Measurements from ENCODE around the gene TSPAN15. TPM values are rescaled to one million over a fixed set of nuclear protein-coding genes. Genes with fewer than 3 reads are reported as not detected.

The TSPAN15 gene
- total RNA-seq, 1 experiment from 2014 or later = 212 TPM

DNA sequence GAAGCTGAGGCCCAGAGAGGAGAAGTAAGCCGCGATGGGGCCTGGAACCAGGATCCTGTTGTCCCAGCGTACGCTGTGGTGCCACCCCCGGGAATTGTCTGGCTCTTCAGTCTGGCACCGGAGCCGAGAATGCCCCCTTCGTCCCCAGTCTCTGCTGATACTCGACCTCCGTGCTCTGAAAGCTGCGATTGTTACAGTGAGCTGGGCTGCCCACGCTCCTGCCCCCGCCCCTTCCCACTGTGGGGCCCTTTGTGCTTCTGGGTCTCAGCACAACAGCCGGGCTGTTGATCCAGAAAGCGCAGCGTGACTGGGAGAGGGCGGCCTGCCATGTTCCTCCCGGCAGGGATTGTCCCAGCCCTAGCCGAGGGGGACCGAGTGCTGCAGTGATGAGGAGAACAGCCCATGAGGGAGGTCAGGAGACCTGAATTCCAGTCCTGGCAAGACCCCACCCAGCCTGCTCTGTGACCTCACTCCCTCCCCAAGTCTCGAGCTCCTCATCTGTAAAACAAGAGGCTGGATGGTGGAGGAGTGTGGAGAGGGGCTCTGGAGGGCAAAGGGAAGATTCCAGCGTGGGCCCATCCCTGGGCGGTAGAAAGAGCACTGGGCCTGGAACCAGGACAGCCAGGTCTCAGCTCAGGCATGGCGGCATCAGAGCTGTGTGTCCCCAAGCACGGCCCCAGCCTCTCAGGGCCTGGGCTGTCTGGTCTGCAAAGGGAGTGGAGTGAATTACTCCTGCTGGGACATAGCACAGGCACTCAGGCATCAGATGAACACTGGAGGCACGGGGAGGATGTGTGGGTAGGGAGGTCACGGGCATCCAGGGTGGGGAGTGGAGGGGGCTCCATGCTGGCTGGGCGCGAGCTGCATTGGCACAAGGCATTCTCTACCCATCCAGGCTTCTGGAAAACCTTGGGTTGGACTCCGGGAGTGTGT, 43.6 kb downstream of the TSPAN15 start:
- ChIA-PET POLR2A (ENCODE audit: unreplicated experiment) (interaction anchor here (0.6 kb wide), 1 partner anchor 48 kb away, joined by 20 read pairs; no protein-coding TSS in a partner anchor), CTCF (no interaction called here)
- no peaks in the 10 kb centered on the region for H3K9me2 ChIP-seq (replicated peaks; ENCODE audit: low read length)
- intact Hi-C loops (cut with micrococcal nuclease) = no loop called here
- H2AFZ ChIP-seq (ENCODE audit: low read length) = no peak overlapping the region
- H3K4me1 ChIP-seq (ENCODE audit: insufficient read depth, low read length) = peaks cover 15% of the 10 kb centered on the region
- no peaks in the 10 kb centered on the region for H3K27me3 ChIP-seq (ENCODE audit: low read length)
- ATAC-seq (no peak), DNase-seq (no peak)
- no TSS peak for BruUV-seq (replicated peaks)
- H3K4me2 ChIP-seq (ENCODE audit: low read length) = no peak overlapping the region
- H3K36me3 ChIP-seq (ENCODE audit: low read depth, low read length) = peaks cover 19% of the 10 kb centered on the region; the same call in 1 of the 2 replicates
- no peak for TF ChIP-seq EZH2phosphoT487 (IDR thresholded peaks at IDR 0.05; ENCODE audit: borderline replicate concordance, low read length)
- TF ChIP-seq, protein P1, sequence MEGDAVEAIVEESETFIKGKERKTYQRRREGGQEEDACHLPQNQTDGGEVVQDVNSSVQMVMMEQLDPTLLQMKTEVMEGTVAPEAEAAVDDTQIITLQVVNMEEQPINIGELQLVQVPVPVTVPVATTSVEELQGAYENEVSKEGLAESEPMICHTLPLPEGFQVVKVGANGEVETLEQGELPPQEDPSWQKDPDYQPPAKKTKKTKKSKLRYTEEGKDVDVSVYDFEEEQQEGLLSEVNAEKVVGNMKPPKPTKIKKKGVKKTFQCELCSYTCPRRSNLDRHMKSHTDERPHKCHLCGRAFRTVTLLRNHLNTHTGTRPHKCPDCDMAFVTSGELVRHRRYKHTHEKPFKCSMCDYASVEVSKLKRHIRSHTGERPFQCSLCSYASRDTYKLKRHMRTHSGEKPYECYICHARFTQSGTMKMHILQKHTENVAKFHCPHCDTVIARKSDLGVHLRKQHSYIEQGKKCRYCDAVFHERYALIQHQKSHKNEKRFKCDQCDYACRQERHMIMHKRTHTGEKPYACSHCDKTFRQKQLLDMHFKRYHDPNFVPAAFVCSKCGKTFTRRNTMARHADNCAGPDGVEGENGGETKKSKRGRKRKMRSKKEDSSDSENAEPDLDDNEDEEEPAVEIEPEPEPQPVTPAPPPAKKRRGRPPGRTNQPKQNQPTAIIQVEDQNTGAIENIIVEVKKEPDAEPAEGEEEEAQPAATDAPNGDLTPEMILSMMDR (conservative IDR thresholded peaks at IDR 0.05; ENCODE audit: low read depth, low read length) = no peak
- TF ChIP-seq EZH2 (IDR thresholded peaks at IDR 0.05; ENCODE audit: low read length, unreplicated experiment) = no peak
- no peak overlapping the region for H3K4me3 ChIP-seq (ENCODE audit: low read length)
- H3K9ac ChIP-seq (ENCODE audit: low read length) = no peak overlapping the region
- no peaks in the 10 kb centered on the region for H3F3A ChIP-seq (ENCODE audit: low read length, unreplicated experiment)
- H3K9me3 ChIP-seq (ENCODE audit: low read length) = no peaks in the 10 kb centered on the region
- no peak overlapping the region for H3K27ac ChIP-seq (ENCODE audit: low read length)
- no peaks in the 10 kb centered on the region for H3K79me2 ChIP-seq (ENCODE audit: low read length)
- H4K20me1 ChIP-seq (ENCODE audit: low read length) = no peaks in the 10 kb centered on the region

DNA sequence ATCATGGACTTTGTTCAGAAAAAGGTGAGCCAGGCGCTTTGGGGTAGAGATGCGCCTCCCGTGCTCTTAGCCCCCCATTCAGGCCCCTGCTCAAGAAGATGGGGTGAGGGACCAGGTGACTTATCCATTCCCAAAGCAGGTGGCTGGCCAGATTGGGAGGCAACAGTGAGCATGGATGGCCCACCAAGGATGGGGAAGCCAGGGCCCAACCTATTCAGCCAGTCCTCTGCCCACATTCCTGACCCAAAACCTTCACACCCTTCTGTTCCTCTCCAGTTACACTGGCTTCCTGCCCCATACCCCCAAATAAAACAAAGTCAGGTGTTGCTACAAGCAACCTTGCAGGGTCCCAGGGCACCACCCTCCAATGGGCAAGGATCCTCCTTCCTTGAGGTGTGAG, 44.4 kb downstream of the TSPAN15 start:
- Histone ChIP-seq H3K27me3 (ENCODE audit: low read length) (no peaks in the 10 kb centered on the region), H3K4me1 (ENCODE audit: insufficient read depth, low read length) (peaks cover 15% of the 10 kb centered on the region), H3K9ac (ENCODE audit: low read length) (no peak overlapping the region), H3K4me3 (ENCODE audit: low read length) (no peak overlapping the region), H3K27ac (ENCODE audit: low read length) (no peak overlapping the region), H3F3A (ENCODE audit: low read length, unreplicated experiment) (no peaks in the 10 kb centered on the region), H4K20me1 (ENCODE audit: low read length) (no peaks in the 10 kb centered on the region), H2AFZ (ENCODE audit: low read length) (no peak overlapping the region), H3K9me2 (replicated peaks; ENCODE audit: low read length) (no peaks in the 10 kb centered on the region), H3K4me2 (ENCODE audit: low read length) (no peak overlapping the region), H3K9me3 (ENCODE audit: low read length) (no peaks in the 10 kb centered on the region), H3K36me3 (ENCODE audit: low read depth, low read length) (peaks cover 20% of the 10 kb centered on the region; the same call in 1 of the 2 replicates), H3K79me2 (ENCODE audit: low read length) (no peaks in the 10 kb centered on the region)
- CTCF ChIA-PET = no interaction called here
- DNase-seq = no peak
- intact Hi-C loops (cut with micrococcal nuclease) = no loop called here
- no peak for ATAC-seq
- no peak for TF ChIP-seq EZH2 (IDR thresholded peaks at IDR 0.05; ENCODE audit: low read length, unreplicated experiment)
- TF ChIP-seq, protein P1 (conservative IDR thresholded peaks at IDR 0.05; ENCODE audit: low read depth, low read length) = no peak
- no peak for TF ChIP-seq EZH2phosphoT487 (IDR thresholded peaks at IDR 0.05; ENCODE audit: borderline replicate concordance, low read length)
- POLR2A ChIA-PET (ENCODE audit: unreplicated experiment) = no interaction called here
- BruUV-seq (replicated peaks) = no TSS peak

Measured in PC-3 (cell line).